IPS-15b (cell line): ENCODE data around the gene VSTM5.
"Not testable (repeated sequence)": the region's sequence is repeated elsewhere in the genome, so short reads cannot be mapped to it uniquely, and the experiment has no call there.

Experiments used
- H3K27me3 ChIP-seq: one replicate; pipeline ENCODE4 v1.6.1; 2013; ENCODE audit warnings: low read length; ENCODE audit not compliant: control insufficient read depth, insufficient read depth
- H3K36me3 ChIP-seq: one replicate; pipeline ENCODE4 v1.6.1; 2013; ENCODE audit warnings: low read length; ENCODE audit not compliant: control insufficient read depth, insufficient read depth
- H3K4me1 ChIP-seq: one replicate; pipeline ENCODE4 v1.6.1; 2013; ENCODE audit warnings: mild to moderate bottlenecking, low read length; ENCODE audit not compliant: control insufficient read depth, insufficient read depth
- H3K4me3 ChIP-seq: one replicate; pipeline ENCODE4 v1.5.1; 2013; ENCODE audit warnings: low read depth, low read length
- H3K9ac ChIP-seq: one replicate; pipeline ENCODE4 v1.6.1; 2013; ENCODE audit warnings: low read depth, mild to moderate bottlenecking, low read length
- H3K9me3 ChIP-seq: one replicate; pipeline ENCODE4 v1.6.1; 2013; ENCODE audit warnings: mild to moderate bottlenecking, low read length; ENCODE audit not compliant: control insufficient read depth, insufficient read depth

VSTM5 gene

GRCh38 chr11:93850594-93851018 lies at the start of gene VSTM5:
Gene VSTM5 (minus strand): TSS chr11:93850618. CDS start chr11:93850502, 116 bp downstream.
- H3K36me3 ChIP-seq, result no peaks in the 10 kb centered on the region
- no peaks in the 10 kb centered on the region for H3K27me3 ChIP-seq
- H3K9ac ChIP-seq, result no peak within 1 kb of the TSS
- no peaks in the 10 kb centered on the region for H3K9me3 ChIP-seq
- H3K4me3 ChIP-seq, result no peak within 1 kb of the TSS
- peaks cover 3% of the 10 kb centered on the region for H3K4me1 ChIP-seq

GRCh38 chr11:93895106-93895862 lies 44.9 kb upstream of the VSTM5 start:
- no peaks in the 10 kb centered on the region for H3K36me3 ChIP-seq
- no peak overlapping the region for H3K4me3 ChIP-seq
- H3K9ac ChIP-seq, result no peak overlapping the region
- no peaks in the 10 kb centered on the region for H3K9me3 ChIP-seq
- peaks cover 2% of the 10 kb centered on the region for H3K4me1 ChIP-seq
- no peaks in the 10 kb centered on the region for H3K27me3 ChIP-seq

- H3K4me3 ChIP-seq, result no peak overlapping the region
- H3K9me3 ChIP-seq, result no peaks in the 10 kb centered on the region
- H3K9ac ChIP-seq, result no peak overlapping the region
- peaks cover under 1% of the 10 kb centered on the region for H3K4me1 ChIP-seq
- H3K27me3 ChIP-seq, result no peaks in the 10 kb centered on the region
- H3K36me3 ChIP-seq, result no peaks in the 10 kb centered on the region
Measured at GRCh38 chr11:93890391-93891051, 40.1 kb upstream of the VSTM5 start.

- no peaks in the 10 kb centered on the region for H3K9me3 ChIP-seq
- H3K36me3 ChIP-seq, result no peaks in the 10 kb centered on the region
- H3K4me1 ChIP-seq, result no peaks in the 10 kb centered on the region
- H3K27me3 ChIP-seq, result no peaks in the 10 kb centered on the region
- H3K9ac ChIP-seq, result no peak overlapping the region
- no peak overlapping the region for H3K4me3 ChIP-seq
Measured at GRCh38 chr11:93887111-93887510, 36.7 kb upstream of the VSTM5 start.

- not testable (repeated sequence) for H3K27me3 ChIP-seq, H3K9ac ChIP-seq, H3K36me3 ChIP-seq, H3K4me3 ChIP-seq, H3K9me3 ChIP-seq
- H3K4me1 ChIP-seq, result peaks cover 22% of the 10 kb centered on the region
Measured at GRCh38 chr11:93879114-93879513, 28.7 kb upstream of the VSTM5 start.

- Histone ChIP-seq H3K9me3 (no peaks in the 10 kb centered on the region), H3K27me3 (no peaks in the 10 kb centered on the region), H3K36me3 (no peaks in the 10 kb centered on the region)
Measured at GRCh38 chr11:93875637-93876036, 25.2 kb upstream of the VSTM5 start.

GRCh38 chr11:93871526-93871925 lies 21.1 kb upstream of the VSTM5 start:
- Histone ChIP-seq H3K9ac (no peak overlapping the region), H3K4me3 (no peak overlapping the region), H3K36me3 (no peaks in the 10 kb centered on the region), H3K27me3 (no peaks in the 10 kb centered on the region), H3K9me3 (no peaks in the 10 kb centered on the region), H3K4me1 (peaks cover 5% of the 10 kb centered on the region)

More at GRCh38 chr11:93875637-93876036, 25.2 kb upstream of the VSTM5 start:
- H3K9ac ChIP-seq, result no peak overlapping the region
- H3K4me1 ChIP-seq, result peaks cover 19% of the 10 kb centered on the region
- no peak overlapping the region for H3K4me3 ChIP-seq

GRCh38 chr11:93870616-93871015 lies 20.2 kb upstream of the VSTM5 start:
- H3K4me3 ChIP-seq, result no peak overlapping the region
- no peaks in the 10 kb centered on the region for H3K27me3 ChIP-seq
- H3K36me3 ChIP-seq, result no peaks in the 10 kb centered on the region
- no peak overlapping the region for H3K9ac ChIP-seq
- no peaks in the 10 kb centered on the region for H3K4me1 ChIP-seq
- no peaks in the 10 kb centered on the region for H3K9me3 ChIP-seq

- H3K9me3 ChIP-seq, result no peaks in the 10 kb centered on the region
- H3K27me3 ChIP-seq, result no peaks in the 10 kb centered on the region
- H3K4me3 ChIP-seq, result no peak overlapping the region
- no peaks in the 10 kb centered on the region for H3K4me1 ChIP-seq
- no peak overlapping the region for H3K9ac ChIP-seq
- H3K36me3 ChIP-seq, result no peaks in the 10 kb centered on the region
Measured at GRCh38 chr11:93869830-93870229, 19.4 kb upstream of the VSTM5 start.

GRCh38 chr11:93868404-93868803 lies 18.0 kb upstream of the VSTM5 start:
- H3K36me3 ChIP-seq, H3K9me3 ChIP-seq, H3K4me3 ChIP-seq, H3K4me1 ChIP-seq, H3K9ac ChIP-seq, H3K27me3 ChIP-seq: not testable (repeated sequence)

GRCh38 chr11:93861808-93862207 lies 11.4 kb upstream of the VSTM5 start:
- no peak overlapping the region for H3K9ac ChIP-seq
- H3K9me3 ChIP-seq, result no peaks in the 10 kb centered on the region
- no peaks in the 10 kb centered on the region for H3K27me3 ChIP-seq
- H3K4me1 ChIP-seq, result peaks cover 2% of the 10 kb centered on the region
- no peaks in the 10 kb centered on the region for H3K36me3 ChIP-seq
- H3K4me3 ChIP-seq, result no peak overlapping the region

- H3K4me1 ChIP-seq, result peaks cover 9% of the 10 kb centered on the region
- no peak overlapping the region for H3K9ac ChIP-seq
- no peak overlapping the region for H3K4me3 ChIP-seq
- H3K36me3 ChIP-seq, result no peaks in the 10 kb centered on the region
- H3K27me3 ChIP-seq, result no peaks in the 10 kb centered on the region
- H3K9me3 ChIP-seq, result no peaks in the 10 kb centered on the region
Measured at GRCh38 chr11:93858121-93858775, 7.8 kb upstream of the VSTM5 start.
